ENCODE results near the gene PAX1. TPM values are rescaled to one million over a fixed set of nuclear protein-coding genes. Genes with fewer than 3 reads are reported as not detected.

PAX1 gene
- not detected for total RNA-seq
- long read RNA-seq = 0 reads

DNA sequence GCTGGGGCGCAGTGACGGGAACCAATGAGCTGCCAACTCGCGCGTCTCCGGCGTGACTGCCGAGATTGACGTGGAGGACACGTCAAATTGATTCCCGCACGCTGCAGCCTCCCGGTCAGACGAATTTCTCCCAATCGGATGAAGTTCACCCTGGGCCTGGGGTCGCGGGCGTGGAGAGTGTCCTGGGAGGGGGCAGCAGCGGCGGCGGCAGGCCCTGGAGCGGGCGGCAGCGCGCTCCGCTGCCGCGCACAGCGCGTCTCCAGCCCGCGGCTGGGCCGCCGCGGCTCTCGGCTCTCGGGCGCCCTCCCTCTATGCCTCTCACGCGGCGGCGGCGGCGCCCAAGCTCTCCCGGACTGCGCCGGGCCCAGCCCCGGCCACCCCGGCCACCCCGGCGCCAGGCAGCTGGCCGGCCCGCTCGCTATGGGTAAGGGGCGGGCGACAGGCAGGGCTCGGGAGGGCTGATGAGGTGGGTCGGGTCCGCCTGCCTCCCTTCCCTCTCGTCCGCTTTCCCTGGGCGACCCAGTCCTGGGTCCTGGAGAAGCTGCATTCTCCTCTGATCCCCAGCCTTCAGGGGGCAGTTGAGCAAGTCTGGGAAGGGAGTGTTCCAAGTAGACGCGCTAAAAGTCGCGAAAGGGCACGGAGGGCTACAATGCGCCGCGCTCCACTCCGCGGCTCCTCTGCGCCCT is at the start of gene PAX1:
TSS of gene PAX1 (plus strand) at position 90 of the 686 bp plus-strand sequence. CDS start at position 139, 49 bp downstream.
- no peak for ATAC-seq
- intact Hi-C loops (cut with DNase I, micrococcal nuclease) = no loop called here
- DNase-seq = no peak

DNA sequence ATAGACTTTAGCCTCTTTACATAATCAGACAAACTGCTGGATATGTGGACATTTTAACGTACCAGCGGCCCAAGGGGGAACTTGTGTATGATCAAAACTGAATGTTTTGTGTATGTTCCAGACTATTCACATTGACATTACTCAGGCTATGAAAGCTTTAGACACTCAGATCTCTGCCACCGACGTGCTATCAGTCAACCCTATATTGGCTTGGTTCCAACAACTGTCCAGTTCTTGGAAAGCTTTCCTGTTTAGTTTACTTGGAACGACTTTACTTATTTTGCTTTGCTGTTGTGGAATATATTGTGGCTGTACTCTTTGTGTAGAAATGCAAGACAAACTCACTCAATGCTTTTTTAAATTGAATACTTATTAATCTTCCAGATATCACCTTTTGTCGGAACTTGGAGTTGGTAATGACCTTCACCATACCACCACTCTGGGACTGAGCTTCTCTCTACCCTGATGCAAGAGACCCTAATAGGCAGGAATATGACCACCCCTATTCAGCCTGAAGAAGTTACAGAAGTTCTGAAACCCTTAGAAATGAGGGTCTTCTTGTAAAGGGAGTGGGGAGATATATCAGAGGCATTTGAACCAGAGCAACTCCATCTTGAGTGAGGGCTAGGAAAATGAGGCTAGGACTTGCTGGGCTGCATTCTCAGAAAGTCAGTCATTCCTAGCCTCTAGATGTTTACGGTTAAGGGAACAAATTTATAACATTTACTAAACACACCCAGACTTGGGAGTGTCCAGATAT is 49.0 kb upstream of the PAX1 start:
- intact Hi-C loops (cut with DNase I, micrococcal nuclease) = loop anchor here in 1 of 2 donors (10.0 kb wide), 1 partner anchor 58 kb away; no protein-coding TSS in a partner anchor
- no peak for DNase-seq
- ATAC-seq = no peak

- intact Hi-C loops (cut with DNase I, micrococcal nuclease) = no loop called here
- DNase-seq = no peak
- no peak for ATAC-seq
Measured at GRCh38 chr20:21661488-21662055, 43.9 kb upstream of the PAX1 start.

- no peak for ATAC-seq
- intact Hi-C loops (cut with DNase I, micrococcal nuclease) = no loop called here
- DNase-seq = no peak
Measured at GRCh38 chr20:21663465-21663864, 42.0 kb upstream of the PAX1 start.

DNA sequence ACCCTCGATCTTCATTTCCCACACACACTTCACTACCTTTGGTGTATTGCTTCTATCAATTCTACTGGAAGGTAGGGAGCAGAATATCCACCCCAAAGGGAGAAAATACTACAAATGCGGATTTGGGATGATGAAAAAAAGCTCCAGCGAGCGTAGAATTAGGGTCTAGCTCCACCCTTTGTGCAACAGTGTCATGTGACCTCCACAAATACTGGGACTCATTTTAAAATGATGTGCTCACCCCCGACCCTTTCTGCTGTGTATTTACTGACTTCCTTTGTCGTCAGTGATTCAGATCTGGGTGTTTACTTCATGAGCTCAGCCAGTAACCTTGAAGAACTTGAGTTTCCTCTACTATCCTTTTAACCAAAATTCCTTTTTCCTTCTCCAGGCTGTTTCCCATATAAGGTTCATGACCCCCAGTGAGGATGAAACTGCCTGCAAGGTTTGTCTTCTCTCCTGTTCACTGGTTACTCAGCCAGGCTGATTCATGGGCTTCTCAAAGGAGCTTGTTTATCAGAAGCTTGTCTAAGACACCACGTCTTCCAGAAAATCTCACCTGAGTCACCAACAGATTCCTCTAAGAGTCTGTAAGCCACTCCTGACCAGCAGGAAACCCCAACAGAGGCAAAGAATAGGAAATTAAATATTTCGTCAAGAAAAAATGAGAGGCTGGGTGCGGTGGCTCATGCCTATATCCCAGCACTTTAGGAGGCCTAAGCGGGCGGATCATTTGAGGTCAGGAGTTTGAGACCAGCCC is 39.6 kb upstream of the PAX1 start:
- intact Hi-C loops (cut with DNase I, micrococcal nuclease) = no loop called here
- ATAC-seq (no peak), DNase-seq (no peak)

- no peak for ATAC-seq
- intact Hi-C loops (cut with DNase I, micrococcal nuclease) = no loop called here
- no peak for DNase-seq
Measured at GRCh38 chr20:21670126-21670525, 35.3 kb upstream of the PAX1 start.

- no peak for ATAC-seq
- no peak for DNase-seq
- intact Hi-C loops (cut with DNase I, micrococcal nuclease) = no loop called here
Measured at GRCh38 chr20:21670981-21671380, 34.5 kb upstream of the PAX1 start.

DNA sequence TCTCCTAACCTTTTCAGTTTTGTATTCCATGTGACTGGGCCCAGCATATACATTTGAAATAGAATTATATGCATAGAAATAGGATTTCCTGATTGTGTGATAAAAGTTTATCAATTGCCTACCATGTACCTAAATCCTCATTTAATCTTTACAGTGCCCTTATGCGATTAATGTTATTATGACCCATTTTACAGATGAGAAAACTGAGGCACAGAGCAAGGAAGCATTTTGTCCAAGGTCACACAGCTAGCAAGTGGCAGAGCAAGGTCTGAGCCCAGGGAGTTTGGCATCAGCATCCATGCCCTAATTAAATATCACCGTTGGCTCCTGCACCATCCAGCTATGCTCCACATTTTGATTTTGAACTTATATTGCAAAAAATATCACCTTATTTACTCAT is 28.2 kb upstream of the PAX1 start:
- ATAC-seq (no peak), DNase-seq (no peak)
- intact Hi-C loops (cut with DNase I, micrococcal nuclease) = no loop called here

DNA sequence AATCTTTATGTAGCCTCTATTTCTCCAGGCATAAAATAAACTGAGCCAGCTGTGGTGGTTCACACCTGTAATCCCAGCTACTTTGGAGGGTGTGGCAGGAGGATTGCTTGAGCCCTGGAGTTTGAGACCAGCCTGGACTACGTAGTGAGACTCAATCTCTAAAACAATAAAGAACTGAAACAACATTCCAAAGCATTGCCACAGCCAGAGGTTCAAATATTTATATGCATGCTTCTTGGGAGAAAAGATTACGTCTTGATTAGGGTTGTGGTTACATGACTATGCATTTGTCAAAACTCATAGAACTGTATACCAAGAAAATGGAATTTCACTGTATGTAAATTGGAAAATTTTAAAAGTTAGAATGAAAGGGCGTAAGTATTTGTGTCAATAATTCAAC is 27.7 kb upstream of the PAX1 start:
- ATAC-seq = no peak
- intact Hi-C loops (cut with DNase I, micrococcal nuclease) = no loop called here
- DNase-seq = no peak

- no peak for DNase-seq
- no peak for ATAC-seq
- intact Hi-C loops (cut with DNase I, micrococcal nuclease) = no loop called here
Measured at GRCh38 chr20:21681234-21681921, 24.1 kb upstream of the PAX1 start.

DNA sequence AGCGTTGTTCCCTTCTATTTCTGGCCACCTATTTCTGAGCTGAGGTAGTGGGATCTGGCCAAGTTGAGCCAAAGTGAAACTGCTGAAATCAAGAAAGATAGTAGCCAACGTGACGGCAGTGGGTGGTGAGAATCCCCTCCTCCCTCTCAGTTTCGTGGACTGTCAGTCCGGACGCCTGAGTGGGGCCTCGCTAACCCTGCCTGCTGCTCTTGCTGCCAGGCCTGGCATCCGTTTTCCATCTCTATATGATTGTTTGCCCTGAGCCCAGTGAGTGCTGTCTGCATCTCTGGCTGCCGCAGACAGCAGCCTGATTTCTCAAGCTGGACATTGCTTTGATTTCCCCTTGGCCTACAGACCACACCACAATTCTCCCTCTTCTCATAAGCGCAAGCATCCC is 23.5 kb upstream of the PAX1 start:
- DNase-seq (no peak), ATAC-seq (no peak)
- intact Hi-C loops (cut with DNase I, micrococcal nuclease) = no loop called here

- DNase-seq = no peak
- no peak for ATAC-seq
- intact Hi-C loops (cut with DNase I, micrococcal nuclease) = no loop called here
Measured at GRCh38 chr20:21682521-21682954, 22.9 kb upstream of the PAX1 start.

- no peak for ATAC-seq
- no peak for DNase-seq
- intact Hi-C loops (cut with DNase I, micrococcal nuclease) = no loop called here
Measured at GRCh38 chr20:21684671-21685070, 20.8 kb upstream of the PAX1 start.

DNA sequence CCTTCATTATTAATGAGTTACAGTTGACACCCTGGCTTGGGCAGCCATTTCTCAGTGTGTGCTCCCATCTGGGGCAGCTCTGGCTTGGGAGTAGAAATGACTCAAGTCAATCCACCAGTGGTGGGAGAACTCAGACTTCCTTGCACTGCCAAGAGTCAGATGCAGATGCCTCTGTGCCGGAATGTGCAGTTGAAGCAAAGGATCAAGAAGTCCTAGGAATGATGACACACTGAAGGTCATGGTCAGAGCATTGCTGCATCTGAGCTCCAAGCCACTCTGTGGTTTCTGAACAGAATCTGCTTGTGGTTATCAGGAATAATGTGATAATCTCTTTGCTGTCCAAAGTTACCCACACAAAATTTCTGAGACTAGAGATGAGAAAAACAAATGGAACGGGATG is 19.5 kb upstream of the PAX1 start:
- DNase-seq (no peak), ATAC-seq (no peak)
- intact Hi-C loops (cut with DNase I, micrococcal nuclease) = no loop called here

GRCh38 chr20:21693322-21693721 is 12.1 kb upstream of the PAX1 start:
- intact Hi-C loops (cut with DNase I, micrococcal nuclease) = no loop called here
- no peak for DNase-seq
- no peak for ATAC-seq

GRCh38 chr20:21698494-21699215 is 6.8 kb upstream of the PAX1 start:
- no peak for DNase-seq
- intact Hi-C loops (cut with DNase I, micrococcal nuclease) = no loop called here
- ATAC-seq = no peak

- intact Hi-C loops (cut with DNase I, micrococcal nuclease) = no loop called here
- DNase-seq (no peak), ATAC-seq (no peak)
Measured at GRCh38 chr20:21699216-21699508, 6.3 kb upstream of the PAX1 start.

DNA sequence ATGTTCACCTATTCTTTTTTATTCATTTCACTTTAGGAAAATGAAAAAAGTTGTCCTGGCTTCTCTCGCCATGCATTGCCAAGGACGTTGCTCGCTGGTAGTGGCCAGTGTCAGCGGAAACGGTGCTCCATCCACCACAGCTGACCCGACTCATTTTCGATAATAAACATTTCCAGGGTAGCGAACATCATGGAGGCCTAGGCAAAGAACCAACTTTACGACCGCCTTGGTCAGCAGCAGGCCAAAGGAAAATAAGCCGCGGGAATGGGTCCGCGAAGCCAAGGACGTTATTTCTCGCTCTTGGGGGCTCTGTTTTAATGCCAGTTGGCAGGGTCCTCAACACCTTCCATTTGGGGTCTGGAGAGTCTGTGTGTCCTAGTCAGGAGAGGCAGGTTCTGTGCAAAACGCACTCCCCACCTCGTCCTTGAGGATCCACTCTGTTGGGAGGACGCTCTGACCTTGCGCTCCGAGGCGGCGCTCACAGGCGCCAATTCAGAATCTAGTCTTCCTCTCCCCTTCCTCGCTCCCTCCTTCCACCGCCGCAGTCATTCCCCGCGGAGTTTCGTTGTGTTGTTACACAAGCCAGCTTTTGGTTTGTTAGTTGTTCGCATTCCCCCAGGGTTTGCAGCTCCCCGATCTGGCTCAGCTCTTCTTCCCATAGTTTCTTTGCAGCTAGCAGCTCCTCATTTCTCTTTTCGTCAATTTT is 4.1 kb upstream of the PAX1 start:
- intact Hi-C loops (cut with DNase I, micrococcal nuclease) = no loop called here
- ATAC-seq (no peak), DNase-seq (no peak)
